GM23248 (cell line): ENCODE data around the gene C20orf141. TPM values are rescaled to one million over a fixed set of nuclear protein-coding genes. Genes with fewer than 3 reads are reported as not detected.

Experiments
- DNase-seq: peaks from one replicate; pipeline ENCODE4 v3.0.0-alpha.2; 2015
- H2AFZ ChIP-seq: fragments of 200-600 bp; sonication (generic); 2 replicates; pipeline ENCODE4 v1.6.1; 2016; ENCODE audit warnings: antibody characterized with exemption
- H3F3A ChIP-seq: fragments of 200-600 bp; sonication (generic); 2 replicates; pipeline ENCODE4 v1.6.1; 2016; ENCODE audit warnings: mild to moderate bottlenecking, antibody characterized with exemption, mixed run types; ENCODE audit not compliant: insufficient read depth
- H3K27ac ChIP-seq: fragments of 200-600 bp; sonication (generic); 2 replicates; pipeline ENCODE4 v1.5.1; 2016; ENCODE audit warnings: mild to moderate bottlenecking
- H3K27me3 ChIP-seq: fragments of 200-600 bp; sonication (generic); replicated peaks from 2 replicates; pipeline ENCODE4 v1.6.1; 2016; ENCODE audit warnings: mild to moderate bottlenecking; ENCODE audit not compliant: insufficient read depth
- H3K36me3 ChIP-seq: fragments of 200-600 bp; sonication (generic); 2 replicates; pipeline ENCODE4 v1.6.1; 2016; ENCODE audit warnings: low read depth, mild to moderate bottlenecking
- H3K4me1 ChIP-seq: fragments of 200-600 bp; sonication (generic); 2 replicates; pipeline ENCODE4 v1.6.1; 2016; ENCODE audit warnings: mild to moderate bottlenecking; ENCODE audit not compliant: insufficient read depth
- H3K4me2 ChIP-seq: fragments of 200-600 bp; sonication (generic); one replicate; pipeline ENCODE4 v1.6.1; 2016; ENCODE audit warnings: mild to moderate bottlenecking; ENCODE audit not compliant: unreplicated experiment
- H3K4me3 ChIP-seq: fragments of 200-600 bp; sonication (generic); 2 replicates; pipeline ENCODE4 v1.5.1; 2016; ENCODE audit warnings: mild to moderate bottlenecking
- H3K79me2 ChIP-seq: fragments of 200-600 bp; sonication (generic); 2 replicates; pipeline ENCODE4 v1.6.1; 2016; ENCODE audit warnings: mild to moderate bottlenecking; ENCODE audit not compliant: insufficient read depth
- H3K9ac ChIP-seq: fragments of 200-600 bp; sonication (generic); 2 replicates; pipeline ENCODE4 v1.6.1; 2016; ENCODE audit warnings: mild to moderate bottlenecking
- H3K9me2 ChIP-seq: fragments of 200-600 bp; sonication (generic); 2 replicates; pipeline ENCODE4 v1.6.1; 2016; ENCODE audit warnings: mixed run types, mild to moderate bottlenecking, moderate library complexity; ENCODE audit not compliant: insufficient read depth
- H3K9me3 ChIP-seq: fragments of 200-600 bp; sonication (generic); one replicate; pipeline ENCODE4 v1.6.1; 2017; ENCODE audit warnings: low read depth
- H4K20me1 ChIP-seq: fragments of 200-600 bp; sonication (generic); 2 replicates; pipeline ENCODE4 v1.6.0; 2016; ENCODE audit not compliant: insufficient read depth
- EZH2 ChIP-seq: fragments of 200-600 bp; sonication (generic); IDR thresholded peaks from 2 replicates; pipeline ENCODE4 v1.6.1; 2018; ENCODE audit warnings: antibody characterized with exemption, mild to moderate bottlenecking; ENCODE audit not compliant: insufficient read depth, poor library complexity, severe bottlenecking
- EZH2phosphoT487 ChIP-seq: fragments of 200-600 bp; sonication (generic); IDR thresholded peaks from 2 replicates; pipeline ENCODE4 v1.6.1; 2018; ENCODE audit warnings: antibody characterized with exemption, moderate library complexity, mild to moderate bottlenecking, low read depth; ENCODE audit not compliant: insufficient read depth
- WGBS, 2 experiments: methylation state at CpG; one replicate each; pipeline ENCODE4 v1.1.6; 2015 to 2017; ENCODE audit warnings: low lambda C conversion rate in 2 of 2, low coverage in 1 of 2; ENCODE audit errors: missing lambda C conversion rate in 2 of 2; 5-methylcytosine and 5-hydroxymethylcytosine counted together
- in situ Hi-C: fragments of 300-500 bp; cut with MboI; formaldehyde crosslinking; loops from 2 replicates; pipeline ENCODE4 v1.15.0; 2020
- polyA plus RNA-seq: library from polyadenylated mRNA; unstranded; fragments of >200 nt; fragmentation: Nextera tagmentation; extraction: Ambion mirVana; gene quantifications from 2 replicates; pipeline ENCODE4 v1.2.1, GENCODE V29; 2016
- total RNA-seq: library from RNA; depleted of rRNA; stranded (reverse); fragments of >200 nt; shearing (Covaris generic); gene quantifications from 2 replicates; pipeline ENCODE4 v1.2.3, GENCODE V29; 2014

C20orf141 gene
- total and polyA plus RNA-seq, 2 experiments from 2014 or later = not detected

DNA sequence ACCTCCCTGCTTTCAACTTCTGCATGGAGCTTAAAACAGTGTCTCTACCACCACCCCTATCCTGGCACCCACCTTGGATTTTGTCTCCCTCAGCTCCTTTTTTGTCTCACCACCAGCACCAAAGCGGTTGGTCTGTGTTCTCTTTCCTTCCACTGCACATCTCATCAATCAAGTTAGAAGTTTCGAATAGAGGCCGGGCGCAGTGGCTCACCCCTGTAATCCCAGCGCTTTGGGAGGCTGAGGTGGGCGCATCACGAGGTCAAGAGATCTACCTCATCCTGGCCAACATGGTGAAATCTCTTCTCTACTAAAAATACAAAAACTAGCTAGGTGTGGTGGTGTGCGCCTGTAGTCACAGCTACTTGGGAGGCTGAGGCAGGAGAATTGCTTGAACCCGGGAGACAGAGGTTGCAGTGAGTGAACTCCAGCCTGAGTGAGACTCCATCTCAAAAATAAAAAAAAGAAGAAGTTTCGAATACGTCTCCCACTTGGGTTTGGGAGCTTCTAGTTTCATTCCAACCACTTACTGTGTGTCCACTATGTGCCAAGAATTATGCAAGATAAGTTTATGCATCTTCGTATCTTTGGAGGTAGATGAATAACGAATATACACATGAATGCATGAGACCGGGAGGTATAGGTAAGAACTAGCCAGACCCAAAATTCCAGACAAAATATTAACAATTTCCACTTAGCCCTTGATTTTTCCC, 19.8 kb downstream of the C20orf141 start:
- H3K79me2 ChIP-seq = peaks cover 4% of the 10 kb centered on the region; the same call in 1 of the 2 replicates
- H3K27ac ChIP-seq = no peak overlapping the region
- H3K9ac ChIP-seq = no peak overlapping the region
- no peak overlapping the region for H2AFZ ChIP-seq
- H3K9me3 ChIP-seq = no peaks in the 10 kb centered on the region
- H3K4me2 ChIP-seq = no peak overlapping the region
- no peaks in the 10 kb centered on the region for H3K27me3 ChIP-seq
- H3K4me1 ChIP-seq = peaks cover 9% of the 10 kb centered on the region; the same call in 1 of the 2 replicates
- in situ Hi-C loops = no loop called here
- peaks cover 19% of the 10 kb centered on the region for H3F3A ChIP-seq
- H4K20me1 ChIP-seq = no peaks in the 10 kb centered on the region
- 94 to 95% methylated on average over 14 of the region's 14 CpGs for WGBS, 2 experiments
- H3K36me3 ChIP-seq = no peaks in the 10 kb centered on the region
- no peak overlapping the region for H3K4me3 ChIP-seq
- TF ChIP-seq EZH2phosphoT487 = no peak
- TF ChIP-seq EZH2 = no peak
- no peak for DNase-seq
- no peaks in the 10 kb centered on the region for H3K9me2 ChIP-seq

DNA sequence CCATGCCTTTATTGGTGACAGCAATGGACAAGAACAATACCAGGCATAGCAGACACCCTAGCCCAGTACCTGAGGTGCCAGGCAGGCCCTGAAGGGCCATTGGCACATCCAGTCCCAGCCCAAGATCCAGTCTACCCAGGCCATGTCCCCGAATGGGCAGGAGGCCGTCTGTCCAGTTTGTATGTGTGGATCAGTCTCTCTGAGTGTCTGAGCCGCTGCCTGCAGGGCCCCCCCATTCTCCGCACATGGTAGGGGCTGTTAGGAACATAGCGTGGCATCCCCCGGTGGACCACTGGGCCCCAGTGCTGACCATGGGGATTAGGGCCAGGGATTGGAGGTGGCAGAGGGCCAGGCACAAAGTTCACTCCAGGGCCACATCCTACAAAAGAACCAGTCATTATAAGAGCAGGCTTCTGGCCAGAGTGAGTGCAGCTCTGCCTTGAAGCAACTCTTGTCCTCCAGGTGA, 20.6 kb downstream of the C20orf141 start:
- 88 to 92% methylated on average over 6 of the region's 6 CpGs for WGBS, 2 experiments
- in situ Hi-C loops = no loop called here
- TF ChIP-seq EZH2phosphoT487 (no peak), EZH2 (no peak)

DNA sequence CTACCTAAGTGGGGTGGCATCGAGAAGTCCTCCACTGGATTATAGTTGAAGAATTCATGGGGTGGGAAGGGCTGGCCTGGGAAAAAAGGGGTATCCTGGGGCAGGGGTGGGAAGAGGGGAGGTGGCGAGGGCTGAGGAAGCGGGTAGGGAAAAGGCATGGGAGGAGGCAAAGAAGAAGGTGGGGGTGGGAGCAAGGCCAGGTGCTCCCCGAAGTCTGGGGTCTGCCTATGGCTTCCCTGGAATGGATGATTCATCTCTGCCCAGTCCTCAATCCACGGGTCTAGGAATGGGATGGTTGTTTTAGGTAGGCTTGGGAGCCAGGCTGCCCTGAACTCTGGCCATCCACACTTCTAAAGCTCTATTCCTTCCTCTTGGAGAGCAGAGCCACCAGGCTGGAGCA, 21.2 kb downstream of the C20orf141 start:
- Histone ChIP-seq H3K27ac (no peak overlapping the region), H3K79me2 (peaks cover 10% of the 10 kb centered on the region; the same call in 1 of the 2 replicates), H2AFZ (no peak overlapping the region), H3K36me3 (no peaks in the 10 kb centered on the region), H3K4me3 (no peak overlapping the region), H3K9ac (no peak overlapping the region), H3F3A (peaks cover 19% of the 10 kb centered on the region), H3K9me2 (no peaks in the 10 kb centered on the region), H3K4me2 (no peak overlapping the region), H3K27me3 (no peaks in the 10 kb centered on the region), H3K9me3 (no peaks in the 10 kb centered on the region), H4K20me1 (no peaks in the 10 kb centered on the region), H3K4me1 (peaks cover 9% of the 10 kb centered on the region; the same call in 1 of the 2 replicates)
- 68 to 79% methylated on average over 3 to 5 of the region's 5 CpGs for WGBS, 2 experiments
- TF ChIP-seq EZH2phosphoT487 = no peak
- no peak for TF ChIP-seq EZH2
- in situ Hi-C loops = no loop called here
- DNase-seq = no peak

More for the DNA sequence above, 20.6 kb downstream of the C20orf141 start:
- H4K20me1 ChIP-seq = no peaks in the 10 kb centered on the region
- no peak overlapping the region for H2AFZ ChIP-seq
- peaks cover 19% of the 10 kb centered on the region for H3F3A ChIP-seq
- no peaks in the 10 kb centered on the region for H3K9me2 ChIP-seq
- H3K27ac ChIP-seq = no peak overlapping the region
- DNase-seq = no peak
- peaks cover 10% of the 10 kb centered on the region; the same call in 1 of the 2 replicates for H3K79me2 ChIP-seq
- no peaks in the 10 kb centered on the region for H3K27me3 ChIP-seq
- no peak overlapping the region for H3K4me2 ChIP-seq
- peaks cover 9% of the 10 kb centered on the region; the same call in 1 of the 2 replicates for H3K4me1 ChIP-seq
- H3K4me3 ChIP-seq = no peak overlapping the region
- H3K9me3 ChIP-seq = no peaks in the 10 kb centered on the region
- H3K9ac ChIP-seq = no peak overlapping the region
- H3K36me3 ChIP-seq = no peaks in the 10 kb centered on the region

DNA sequence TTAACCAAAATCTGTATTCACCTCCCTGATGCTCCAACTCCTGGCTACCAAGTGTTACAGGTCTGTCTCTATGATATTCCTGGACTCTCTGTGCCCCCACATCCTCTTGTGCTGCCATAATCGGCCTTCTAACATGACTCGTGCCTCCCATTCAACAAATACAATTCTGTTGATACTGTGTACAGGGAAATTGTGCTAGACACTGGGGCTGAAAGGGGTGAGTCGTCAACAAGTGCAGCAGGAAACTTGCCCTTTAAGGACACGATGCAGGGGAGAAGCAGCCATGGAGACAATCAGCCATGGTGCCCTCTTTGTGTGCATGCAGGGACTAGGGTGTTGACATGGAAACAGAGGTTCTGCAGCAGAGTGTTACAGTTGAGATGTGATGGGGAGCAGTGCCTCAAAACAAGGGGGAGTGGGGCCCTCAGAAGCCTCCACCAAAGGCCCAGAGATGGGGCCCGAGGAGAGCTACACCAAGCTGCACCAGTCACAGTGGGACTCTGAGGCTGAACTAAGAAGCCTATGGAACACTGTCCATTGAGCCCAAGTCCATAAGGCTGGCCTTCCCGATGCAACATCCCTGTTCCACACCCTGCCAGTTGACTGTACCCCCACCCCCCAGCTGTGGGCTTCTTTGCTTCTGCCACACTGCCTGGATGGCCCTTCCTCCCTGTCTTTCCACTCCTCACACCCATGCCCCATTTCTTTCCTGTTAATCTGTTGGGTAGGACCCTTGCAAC, 22.6 kb downstream of the C20orf141 start:
- no peak for TF ChIP-seq EZH2
- no peaks in the 10 kb centered on the region for H3K27me3 ChIP-seq
- H3K4me2 ChIP-seq = no peak overlapping the region
- H3F3A ChIP-seq = peaks cover 10% of the 10 kb centered on the region
- no peaks in the 10 kb centered on the region for H3K36me3 ChIP-seq
- H3K27ac ChIP-seq = no peak overlapping the region
- H2AFZ ChIP-seq = no peak overlapping the region
- 84% methylated on average over 6 of the region's 6 CpGs for WGBS, 2 experiments
- in situ Hi-C loops = no loop called here
- DNase-seq = no peak
- no peak overlapping the region for H3K4me3 ChIP-seq
- peaks cover 22% of the 10 kb centered on the region for H3K79me2 ChIP-seq
- H3K9me2 ChIP-seq = no peaks in the 10 kb centered on the region
- H4K20me1 ChIP-seq = no peaks in the 10 kb centered on the region
- no peak overlapping the region for H3K9ac ChIP-seq
- H3K9me3 ChIP-seq = no peaks in the 10 kb centered on the region
- 0 out of 2 replicates have a peak, but pooled peaks cover 2% of the 10 kb centered on the region for H3K4me1 ChIP-seq
